HG02623 (cell line): Measurements from ENCODE around the gene TMEM176B.
"Not testable (repeated sequence)": the region's sequence is repeated elsewhere in the genome, so short reads cannot be mapped to it uniquely, and the experiment has no call there.

ENCODE experiments used
- ATAC-seq: cut with Tn5 transposase; IDR thresholded peaks from one replicate; pipeline ENCODE4 v1.9.1; 2021; ENCODE audit warnings: moderate library complexity; ENCODE audit not compliant: unreplicated experiment

The TMEM176B gene

DNA sequence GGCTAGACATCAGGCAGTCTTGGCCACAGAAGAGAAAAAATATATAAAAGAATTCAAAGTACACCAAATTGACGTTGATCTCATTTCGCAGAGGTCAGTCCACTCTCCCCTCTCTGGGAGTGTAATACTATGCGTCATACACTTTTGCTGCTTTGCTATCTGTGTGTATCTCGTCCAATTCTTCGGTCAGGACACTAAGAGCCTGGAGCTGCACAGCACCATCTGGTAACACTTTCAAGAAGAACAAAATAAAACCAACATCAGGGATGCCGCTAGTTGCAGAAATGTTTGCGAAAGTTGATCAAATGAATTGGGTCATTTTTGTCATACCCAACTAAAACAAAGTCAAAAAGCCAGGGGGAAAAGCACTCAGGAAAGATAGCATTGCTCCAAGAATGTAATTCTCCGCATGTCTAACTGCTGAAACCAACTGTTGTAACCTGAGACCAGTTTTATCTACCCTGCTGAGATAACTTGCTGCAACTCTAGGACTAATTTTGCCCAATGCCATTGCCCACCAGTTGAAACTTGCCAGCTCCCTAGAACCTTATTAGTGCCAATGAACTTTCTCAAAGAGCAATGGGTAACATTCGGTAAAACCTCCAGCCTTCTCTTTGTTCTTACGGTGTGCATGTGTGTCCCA lies 23.4 kb upstream of the TMEM176B start:
- no peak for ATAC-seq

DNA sequence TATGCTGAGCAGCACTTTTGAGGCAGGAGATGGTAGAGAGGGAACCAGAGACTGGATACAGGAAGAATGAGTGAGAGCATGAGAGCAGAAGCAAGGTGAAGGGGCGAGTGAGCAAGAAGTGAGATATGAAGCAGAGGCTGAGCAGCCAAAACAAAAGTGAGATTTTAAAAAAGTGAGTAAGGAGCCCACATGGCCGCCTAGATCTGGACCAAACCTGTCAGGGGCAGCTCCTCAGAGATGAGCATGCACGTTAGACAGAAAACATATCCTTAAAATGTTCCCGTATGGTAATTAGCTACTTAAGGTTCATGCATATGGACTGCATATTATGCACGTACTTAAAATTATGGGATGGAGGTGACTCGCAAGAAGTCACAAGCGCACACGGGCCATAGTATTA lies 22.9 kb upstream of the TMEM176B start:
- no peak for ATAC-seq

DNA sequence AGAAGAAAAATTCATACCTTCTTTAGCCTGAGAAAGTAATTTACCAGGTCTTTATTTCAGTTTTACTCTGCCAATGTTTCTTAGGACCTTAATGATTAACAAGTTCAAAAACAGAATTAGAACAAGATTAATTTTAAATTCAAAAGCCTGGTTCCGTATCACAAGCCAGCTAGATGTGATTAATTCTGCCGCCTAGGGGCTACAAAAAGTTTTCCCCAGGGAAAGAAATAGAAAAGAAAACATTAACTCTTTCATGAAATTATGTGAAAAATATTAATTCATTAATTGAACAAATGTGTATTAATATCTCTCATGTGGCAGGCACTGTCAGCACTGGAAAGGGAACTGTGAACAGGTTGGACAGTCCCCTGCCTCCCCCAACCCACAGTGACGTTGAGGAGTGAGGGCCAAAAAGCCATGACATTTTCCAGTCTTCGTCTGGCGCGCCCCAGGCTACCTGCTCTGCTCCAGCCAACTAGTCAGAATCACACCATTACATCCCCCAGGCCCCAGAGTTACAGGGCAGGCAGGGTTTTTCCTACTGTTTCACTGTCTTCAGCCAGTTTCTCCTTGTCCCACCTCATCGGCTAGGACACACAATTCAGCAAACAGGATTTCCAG lies 20.5 kb upstream of the TMEM176B start:
- ATAC-seq: no peak

DNA sequence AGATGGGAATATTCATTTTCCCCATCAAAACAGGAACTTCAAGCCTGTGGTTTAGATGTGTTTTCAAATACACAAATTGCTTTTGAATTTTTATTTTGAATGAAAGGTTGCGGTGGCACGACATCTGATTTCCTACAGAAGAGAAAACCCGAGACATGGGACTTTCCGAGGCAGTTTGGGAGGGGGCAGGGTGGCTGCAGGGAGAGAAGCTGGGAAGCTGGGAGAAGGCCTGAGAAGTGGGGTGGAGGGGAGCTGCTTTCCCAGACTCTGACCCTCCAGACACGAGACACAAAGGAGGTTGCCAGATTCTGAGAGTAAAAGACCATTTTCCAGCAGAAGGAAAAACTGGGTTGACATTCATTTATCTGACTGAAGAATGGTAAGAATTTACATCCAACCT lies 20.0 kb upstream of the TMEM176B start:
- no peak for ATAC-seq

DNA sequence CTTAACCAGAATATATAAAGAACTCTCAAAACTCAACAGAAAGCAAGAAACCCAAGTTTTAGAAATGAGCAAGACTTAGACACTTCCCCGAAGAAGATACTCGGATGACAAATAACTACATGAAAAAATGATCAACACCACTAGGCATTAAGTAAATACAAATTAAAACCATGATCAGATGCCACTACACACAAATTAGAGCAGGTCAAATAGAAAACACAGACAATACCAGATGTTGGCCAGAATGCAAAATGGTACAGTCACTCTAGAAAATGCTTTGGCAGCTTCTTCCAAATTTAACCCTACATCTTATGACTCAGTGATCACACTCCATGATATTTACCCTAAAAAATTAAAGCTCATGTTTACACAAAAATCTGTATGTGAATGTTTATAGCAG lies 18.8 kb upstream of the TMEM176B start:
- no peak for ATAC-seq

DNA sequence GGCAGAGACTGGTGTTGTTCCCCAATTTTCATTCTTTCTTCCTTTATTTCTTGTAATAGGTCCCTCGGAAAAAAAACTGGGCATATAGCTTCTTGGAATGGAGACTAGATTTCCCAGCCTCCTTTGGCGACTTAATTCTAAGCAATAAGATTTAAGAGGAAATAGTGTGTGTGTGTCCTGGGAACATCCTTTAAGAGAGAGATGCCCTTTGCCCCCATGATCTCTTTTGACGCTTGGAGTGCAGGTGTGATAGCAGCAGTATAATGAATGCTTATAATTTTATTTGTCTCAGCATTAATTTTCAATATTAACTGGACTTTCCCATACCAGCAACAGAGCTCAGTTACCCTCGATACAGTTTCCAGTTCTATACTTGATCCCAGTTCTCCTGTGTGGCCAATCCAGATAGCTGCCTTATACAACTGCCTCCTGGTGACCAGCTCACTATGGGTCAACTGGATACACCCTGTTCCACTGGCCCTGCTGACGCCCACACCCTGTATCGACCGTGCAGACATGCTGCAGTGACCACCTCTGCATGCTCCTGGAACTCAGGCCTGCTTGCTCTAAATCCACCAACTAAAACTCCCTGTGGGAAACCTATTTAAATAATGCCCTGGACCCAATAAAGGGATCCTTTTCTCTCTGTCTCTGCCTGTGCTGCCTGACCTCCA lies 14.3 kb upstream of the TMEM176B start:
- ATAC-seq: no peak

DNA sequence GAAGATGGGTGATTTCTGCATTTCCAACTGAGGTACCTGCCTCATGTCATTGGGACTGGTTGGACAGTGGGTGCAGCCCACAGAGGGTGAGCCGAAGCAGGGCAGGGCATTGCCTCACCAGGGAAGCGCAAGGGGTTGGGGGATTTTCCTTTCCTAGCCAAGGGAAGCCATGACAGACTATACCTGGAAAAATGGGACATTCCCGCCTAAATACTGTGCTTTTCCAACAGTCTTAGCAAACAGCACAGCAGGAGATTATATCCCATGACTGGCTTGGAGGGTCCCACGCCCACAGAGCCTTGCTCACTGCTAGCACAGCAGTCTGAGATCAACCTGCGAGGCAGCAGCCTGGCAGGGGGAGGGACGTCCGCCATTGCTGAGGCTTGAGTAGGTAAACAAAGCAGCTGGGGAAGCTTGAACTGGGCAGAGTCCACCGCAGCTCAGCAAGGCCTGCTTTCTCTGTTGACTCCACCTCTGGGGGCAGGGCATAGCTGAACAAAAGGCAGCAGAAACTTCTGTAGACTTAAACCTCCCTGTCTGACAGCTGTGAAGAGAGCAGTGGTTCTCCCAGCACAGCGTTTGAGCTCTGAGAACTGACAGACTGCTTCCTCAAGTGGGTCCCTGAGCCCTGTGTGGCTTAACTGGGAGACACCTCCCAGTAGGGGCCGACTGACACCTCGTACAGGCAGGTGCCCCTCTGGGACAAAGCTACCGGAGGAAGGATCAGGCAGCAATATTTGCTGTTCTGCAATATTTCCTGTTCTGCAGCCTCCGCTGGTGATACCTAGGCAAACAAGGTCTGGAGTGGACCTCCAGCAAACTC lies 7.7 kb upstream of the TMEM176B start:
- ATAC-seq: not testable (repeated sequence)

DNA sequence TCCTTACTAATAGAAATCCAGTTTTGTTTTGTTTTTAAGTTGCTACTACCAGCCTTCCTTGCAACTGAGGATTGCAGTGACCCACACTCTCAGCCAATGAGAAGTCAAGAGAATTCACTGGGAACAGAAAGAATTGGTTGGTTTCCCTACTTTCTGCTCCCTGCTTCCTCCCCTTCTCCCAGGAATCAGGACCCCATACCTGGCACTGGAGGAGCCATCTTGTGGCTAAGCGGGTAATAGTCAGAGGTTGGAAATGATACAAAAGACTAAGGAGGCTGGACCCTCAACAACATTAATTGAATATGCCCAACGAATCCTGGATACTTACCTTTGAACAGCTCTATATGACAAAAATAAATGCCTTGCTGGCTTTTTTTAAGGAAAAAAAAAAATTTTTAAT lies 6.7 kb upstream of the TMEM176B start:
- no peak for ATAC-seq

DNA sequence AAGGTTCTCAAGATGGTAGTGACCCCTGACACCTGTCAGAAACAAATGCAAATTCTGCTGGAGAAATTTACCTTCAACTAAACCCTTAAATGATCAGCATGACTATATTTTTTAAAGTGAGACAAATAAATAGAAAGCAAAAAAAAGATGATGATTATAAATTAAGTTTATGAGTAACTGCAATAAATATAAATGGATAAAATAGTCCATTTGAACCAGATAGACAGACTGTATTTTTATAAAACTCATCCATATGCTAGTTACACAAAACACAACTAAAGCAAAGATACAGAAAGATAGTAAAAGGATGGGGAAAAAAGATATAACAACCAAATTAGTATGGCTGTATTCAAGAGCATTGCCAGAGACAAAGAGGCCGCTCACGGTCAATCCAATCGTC lies 6.3 kb upstream of the TMEM176B start:
- ATAC-seq: no peak

DNA sequence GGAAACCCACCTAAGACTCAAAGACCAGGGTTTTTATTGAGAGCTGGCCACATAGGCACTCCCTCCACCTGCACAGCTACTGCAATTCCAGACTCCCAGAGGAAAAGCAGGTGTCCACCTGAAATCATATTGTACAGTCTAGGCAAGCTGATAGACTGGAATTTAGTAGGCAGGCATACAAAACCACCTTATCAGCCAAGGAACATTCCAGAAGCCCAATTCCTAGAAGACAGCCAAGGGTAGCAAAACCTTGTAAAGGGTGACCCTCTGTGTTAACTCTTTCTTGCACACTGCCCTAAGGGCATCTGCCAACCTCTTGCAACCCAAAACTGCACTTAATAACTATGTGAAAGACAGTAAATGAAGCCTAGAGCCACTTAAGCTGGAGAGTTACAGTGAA lies 5.7 kb upstream of the TMEM176B start:
- ATAC-seq: no peak

DNA sequence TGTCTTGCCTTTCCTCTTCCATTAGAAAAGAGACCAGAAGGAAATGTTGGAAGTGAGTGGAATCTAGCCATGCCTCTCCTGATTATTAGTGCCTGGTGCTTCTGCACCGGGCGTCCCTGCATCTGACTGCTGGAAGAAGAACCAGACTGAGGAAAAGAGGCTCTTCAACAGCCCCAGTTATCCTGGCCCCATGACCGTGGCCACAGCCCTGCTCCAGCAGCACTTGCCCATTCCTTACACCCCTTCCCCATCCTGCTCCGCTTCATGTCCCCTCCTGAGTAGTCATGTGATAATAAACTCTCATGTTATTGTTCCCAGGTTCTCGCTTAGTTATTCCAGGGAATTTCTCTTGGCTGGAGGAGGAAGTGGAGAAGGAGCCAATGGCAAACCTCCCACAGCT lies 4.6 kb upstream of the TMEM176B start:
- no peak for ATAC-seq

DNA sequence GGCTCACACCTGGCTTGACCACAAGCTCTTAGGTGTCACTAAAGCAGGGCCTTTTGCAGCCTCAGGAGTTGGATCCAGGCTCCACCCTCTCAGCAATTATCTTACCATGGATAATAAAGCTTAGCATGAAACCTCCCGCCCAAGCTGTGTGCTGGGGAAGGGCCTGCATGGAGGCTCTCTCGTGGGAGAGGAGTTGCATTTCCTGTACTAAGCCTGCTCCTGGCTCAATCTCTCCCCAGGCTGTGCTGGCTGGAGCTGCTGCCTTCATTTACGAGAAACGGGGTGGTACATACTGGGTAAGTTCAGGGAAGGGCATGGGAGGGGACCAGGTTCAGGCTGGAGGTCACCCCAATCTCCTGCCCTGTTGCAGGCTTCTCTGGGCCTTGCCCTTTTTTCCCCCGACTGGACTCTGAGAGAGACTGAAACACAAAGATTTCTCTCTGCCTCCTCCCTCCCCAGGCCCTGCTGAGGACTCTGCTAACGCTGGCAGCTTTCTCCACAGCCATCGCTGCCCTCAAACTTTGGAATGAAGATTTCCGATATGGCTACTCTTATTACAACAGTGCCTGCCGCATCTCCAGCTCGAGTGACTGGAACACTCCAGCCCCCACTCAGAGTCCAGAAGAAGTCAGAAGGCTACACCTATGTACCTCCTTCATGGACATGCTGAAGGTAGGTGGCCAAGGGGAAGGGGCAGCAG lies 3.1 kb upstream of the TMEM176B start:
- ATAC-seq: no peak

DNA sequence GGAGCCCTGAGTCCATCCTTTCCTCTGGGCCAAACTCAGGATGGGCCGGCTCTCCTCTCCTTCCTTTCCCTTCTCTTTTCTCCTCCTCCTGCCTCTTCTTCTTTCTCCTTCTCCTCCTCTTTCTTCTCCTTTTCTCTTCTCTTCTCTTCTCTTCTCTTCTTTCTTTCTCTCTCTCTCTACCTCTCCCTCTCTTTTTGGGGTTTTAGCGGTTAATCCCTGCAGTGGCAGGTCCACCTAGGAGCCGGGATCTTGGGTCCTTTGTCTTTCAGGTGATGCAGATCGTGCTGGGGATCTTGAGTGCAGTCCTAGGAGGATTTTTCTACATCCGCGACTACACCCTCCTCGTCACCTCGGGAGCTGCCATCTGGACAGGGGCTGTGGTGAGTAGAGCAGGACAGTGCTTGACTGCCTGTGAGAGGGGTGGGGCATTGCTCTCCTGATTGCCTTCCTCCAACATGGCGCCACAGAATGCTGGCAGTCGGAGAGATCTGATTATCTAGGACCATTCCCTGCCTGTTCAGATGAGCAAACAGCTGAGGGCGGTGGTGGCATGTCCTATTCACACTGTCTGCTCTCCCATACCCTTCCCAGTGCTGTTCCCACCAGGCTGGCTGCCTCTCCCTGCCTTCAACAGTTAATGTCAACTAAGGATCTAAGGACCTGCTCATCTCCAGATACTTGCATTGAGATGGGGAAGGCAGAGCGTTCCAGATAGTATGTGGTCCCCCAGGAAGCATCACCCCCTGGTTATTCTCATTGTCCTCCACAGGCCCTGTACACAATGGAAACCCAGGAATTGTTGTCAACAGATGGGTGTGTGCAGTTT lies 2.0 kb upstream of the TMEM176B start:
- no peak for ATAC-seq

DNA sequence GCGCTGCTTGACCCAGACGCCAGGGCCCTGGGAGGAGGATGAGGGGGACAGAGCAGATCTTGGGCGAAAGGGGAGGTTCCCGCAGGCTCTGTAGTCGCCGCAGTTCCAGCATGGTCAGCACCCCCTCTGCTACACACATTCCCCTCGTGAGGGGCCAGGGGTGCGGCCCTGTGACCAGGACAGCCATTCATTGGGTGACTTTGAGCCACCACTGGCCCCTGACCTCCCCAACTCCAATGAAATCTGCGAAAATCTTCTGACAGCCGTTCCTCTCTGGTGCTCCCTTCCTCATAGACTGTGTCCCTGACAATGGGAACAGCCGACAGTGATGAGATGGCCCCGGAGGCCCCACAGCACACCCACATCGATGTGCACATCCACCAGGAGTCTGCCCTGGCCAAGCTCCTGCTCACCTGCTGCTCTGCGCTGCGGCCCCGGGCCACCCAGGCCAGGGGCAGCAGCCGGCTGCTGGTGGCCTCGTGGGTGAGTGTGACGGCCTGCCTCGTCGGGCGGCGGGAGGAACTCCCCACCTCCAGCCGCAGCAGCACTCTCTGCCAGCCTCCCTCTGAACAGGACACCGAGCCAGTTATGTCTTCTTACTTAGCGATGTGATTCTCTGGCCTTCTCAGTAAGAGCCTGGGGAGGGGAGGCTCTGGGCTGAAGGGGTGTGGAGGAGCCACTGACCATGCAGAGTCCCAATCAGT lies 1.2 kb upstream of the TMEM176B start:
- no peak for ATAC-seq

DNA sequence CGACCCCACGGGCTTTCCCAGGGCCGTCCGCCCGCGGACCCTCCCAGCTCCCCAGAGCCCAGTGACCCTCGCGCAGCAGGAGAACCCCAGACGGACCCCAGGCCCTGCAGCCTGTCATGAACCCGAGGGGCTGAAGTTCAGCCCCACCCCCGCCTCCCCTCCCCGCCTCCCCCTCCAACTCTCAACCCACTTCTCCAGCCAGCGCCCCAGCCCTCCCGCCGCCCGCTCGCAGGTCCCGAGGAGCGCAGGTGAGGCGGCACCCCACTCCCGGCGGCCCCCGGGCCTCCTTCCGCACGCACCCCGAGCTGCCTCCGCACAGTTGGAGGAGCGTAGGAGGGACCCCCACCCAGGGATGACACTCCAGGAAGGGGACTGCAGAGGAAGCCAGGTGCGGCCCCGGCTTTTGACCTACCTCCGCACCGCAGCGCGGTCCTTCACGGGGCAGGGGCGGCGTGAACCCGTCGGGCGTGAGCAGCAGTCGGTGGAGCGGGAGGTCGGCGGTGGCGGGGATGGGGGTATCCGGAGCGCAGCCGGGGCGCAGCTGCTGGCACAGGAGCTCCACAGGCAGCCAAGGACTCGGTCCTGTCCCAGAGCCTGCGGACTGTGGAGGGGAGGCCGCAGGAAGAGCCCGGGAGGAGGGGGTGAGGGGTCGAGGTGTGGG lies 547 bp upstream of the TMEM176B start, which contains the start of gene TMEM176A:
TMEM176A (plus strand) TSS at position 189 of the 661 bp plus-strand sequence. CDS start 782 bp downstream, outside the sequence.
- ATAC-seq: no peak

DNA sequence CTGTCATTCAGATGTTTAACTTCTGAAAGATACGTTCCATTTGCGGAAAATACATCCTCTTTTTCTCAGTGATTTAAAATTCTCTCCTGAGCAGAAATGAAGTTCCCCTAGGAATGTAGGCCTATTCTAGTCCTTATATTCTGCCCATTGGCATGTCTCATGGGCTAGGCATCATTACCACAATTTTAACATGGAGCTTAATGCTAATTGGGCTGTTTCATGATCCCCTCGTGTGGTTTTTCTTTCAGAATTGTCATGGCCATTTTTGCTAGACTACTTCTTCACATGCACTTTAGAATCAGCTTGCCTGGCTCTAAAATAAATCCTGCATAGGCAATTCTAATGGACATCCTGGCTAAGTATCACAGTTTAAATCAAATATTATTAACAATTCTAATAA lies 1.0 kb downstream of the TMEM176B start:
- ATAC-seq: no peak

DNA sequence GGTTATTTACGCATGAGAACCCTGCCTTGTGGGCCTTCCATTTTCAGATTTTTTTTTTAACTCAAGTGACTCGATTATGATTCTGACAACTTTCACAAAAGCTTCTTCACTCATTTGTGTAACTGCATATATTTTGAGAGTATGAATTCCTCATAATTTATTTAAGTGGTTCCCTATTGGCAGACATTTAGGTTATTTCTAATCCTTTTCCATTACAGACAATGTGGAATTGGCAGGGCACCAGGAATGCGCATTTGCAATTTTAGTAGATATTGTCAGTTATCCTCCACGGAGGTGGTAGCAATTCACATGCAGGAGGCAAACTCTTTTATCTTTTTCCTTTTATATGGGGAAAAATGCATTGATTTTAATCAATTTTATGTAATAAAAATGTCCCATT lies 2.5 kb downstream of the TMEM176B start:
- no peak for ATAC-seq

DNA sequence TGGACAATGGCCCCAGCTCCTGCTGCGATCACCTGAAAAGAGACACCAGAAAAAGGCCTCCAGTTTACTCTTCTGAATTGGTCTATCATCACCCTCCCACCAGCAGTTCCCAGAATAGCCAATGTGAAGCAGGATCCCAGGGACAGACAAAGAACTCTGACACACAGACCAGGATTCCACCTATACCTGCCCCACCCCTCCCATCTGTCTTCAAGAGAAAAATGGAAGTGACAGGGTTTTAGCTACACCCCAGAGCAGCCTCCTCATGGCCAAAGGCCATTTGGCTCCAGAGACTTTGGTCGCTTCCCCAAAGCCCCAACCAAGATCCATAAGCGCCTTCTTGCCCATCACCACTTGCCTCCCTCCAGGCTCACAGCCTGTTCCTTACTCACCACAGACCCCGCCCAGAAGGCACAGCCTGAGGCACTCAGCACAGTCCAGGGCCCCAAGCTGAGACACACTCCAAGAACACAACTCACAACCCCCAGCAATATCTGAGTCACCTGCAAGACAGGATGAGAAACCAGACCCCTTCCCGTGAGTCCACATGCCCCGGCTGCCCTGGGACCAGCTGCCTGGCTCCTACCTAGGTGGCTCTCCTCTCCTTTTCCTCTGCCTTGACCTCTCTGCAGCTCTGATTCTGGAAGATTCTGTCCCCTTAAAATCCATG lies 6.5 kb downstream of the TMEM176B start:
- no peak for ATAC-seq
